H1 (cell line): ENCODE data around the gene GRB14. TPM values are rescaled to one million over a fixed set of nuclear protein-coding genes. Genes with fewer than 3 reads are reported as not detected.

Experiments used
- JUN ChIP-seq: IDR thresholded peaks from 2 replicates; pipeline ENCODE4 v1.6.1; 2011; ENCODE audit warnings: low read depth, mild to moderate bottlenecking, improper control_type of control experiment, low read length
- polyA plus RNA-seq, 7 experiments: library from polyadenylated mRNA; depleted of rRNA in 3 of 7; stranded (reverse) in 5 of 7; unstranded in 2 of 7; fragments of >200 nt in 5 of 7; fragments of 200-250 nt in 2 of 7; gene quantifications; 1 replicate in 5 of 7; 2 replicates in 1 of 7; 4 replicates in 1 of 7; pipeline versions ENCODE4 v1.2.1 to v1.2.3, GENCODE V29; 2011 to 2013; ENCODE audit warnings: missing spikeins in 2 of 7, mixed read lengths in 2 of 7
- total RNA-seq: library from RNA; stranded (reverse); fragmentation: NEBNext Ultra II Directional; extraction: Animal tissue kit (Norgen Biotek cat#: 25700); gene quantifications from 2 replicates; pipeline ENCODE4 v1.2.1, GENCODE V29; 2021

The GRB14 gene
- total and polyA plus RNA-seq, 2 of the 8 experiments (the other 6 are each of a cell fraction or from before 2014, with no cell fraction given) = 2.5 to 11.6 TPM

DNA sequence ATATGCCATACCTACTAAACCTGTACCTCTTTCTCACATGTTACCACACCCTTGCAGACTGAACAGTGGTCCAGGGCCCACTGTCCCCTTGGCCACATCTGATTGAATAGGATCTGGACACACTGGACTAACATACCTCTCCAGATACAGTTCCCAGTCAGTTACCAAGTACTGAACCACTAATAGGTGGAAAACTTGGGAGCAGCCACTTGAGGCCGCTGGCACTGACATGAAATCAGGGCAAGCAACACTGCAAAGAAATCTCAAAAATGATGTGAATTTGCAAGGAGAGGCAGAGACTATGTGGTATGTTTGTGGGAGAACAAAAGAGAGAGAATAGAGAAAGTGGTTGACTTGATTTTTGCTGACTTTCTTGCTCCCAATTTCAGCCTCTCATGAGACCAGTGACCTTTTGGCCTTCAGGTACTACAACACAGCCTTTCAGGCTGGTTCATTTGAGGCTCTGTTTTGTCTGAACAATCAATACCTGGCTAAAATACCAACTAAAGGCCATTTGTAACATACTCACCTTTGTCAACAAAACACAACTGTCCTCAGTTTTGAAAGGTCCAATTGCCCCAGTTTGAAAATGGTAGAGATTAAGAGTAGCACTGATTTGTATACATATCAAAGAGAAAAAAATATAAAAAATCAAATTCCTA, 7.8 kb downstream of the GRB14 start (continued):
- TF ChIP-seq JUN = no peak
